Kasumi-1 (cell line): Measurements from ENCODE around the gene LUZP2.
"Not testable (repeated sequence)": the region's sequence is repeated elsewhere in the genome, so short reads cannot be mapped to it uniquely, and the experiment has no call there.

Experiments used
- DNase-seq, 2 experiments: peaks; one replicate each; lab custom pipeline; 2025; lab: John Stamatoyannopoulos, UW

The LUZP2 gene

GRCh38 chr11:24820541-24820940 lies 323.7 kb downstream of the LUZP2 start:
- DNase-seq: no peak

- DNase-seq: no peak
Observed at GRCh38 chr11:24828938-24829605, 332.2 kb downstream of the LUZP2 start.

GRCh38 chr11:24833573-24833972 lies 336.7 kb downstream of the LUZP2 start:
- DNase-seq: peak in 1 of 2 experiments; percentile 11

DNA sequence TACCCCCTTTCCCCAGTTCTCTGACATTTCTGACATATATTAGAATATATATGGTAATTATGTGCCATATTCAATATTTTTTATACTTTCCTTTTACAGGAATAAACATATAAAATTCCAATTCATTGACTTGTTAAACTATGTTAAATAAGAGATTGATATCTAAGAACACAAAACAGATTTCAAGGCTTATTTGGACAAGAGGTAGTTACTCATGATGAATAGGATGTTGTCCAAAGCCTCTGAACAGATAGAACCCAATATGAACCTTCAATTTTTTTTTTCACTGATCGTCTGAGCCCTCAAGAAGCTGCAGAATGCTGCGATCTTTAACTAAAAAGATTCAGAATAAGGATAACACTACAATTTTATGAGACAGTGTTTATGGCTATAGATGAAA lies 340.3 kb downstream of the LUZP2 start:
- DNase-seq: no peak

DNA sequence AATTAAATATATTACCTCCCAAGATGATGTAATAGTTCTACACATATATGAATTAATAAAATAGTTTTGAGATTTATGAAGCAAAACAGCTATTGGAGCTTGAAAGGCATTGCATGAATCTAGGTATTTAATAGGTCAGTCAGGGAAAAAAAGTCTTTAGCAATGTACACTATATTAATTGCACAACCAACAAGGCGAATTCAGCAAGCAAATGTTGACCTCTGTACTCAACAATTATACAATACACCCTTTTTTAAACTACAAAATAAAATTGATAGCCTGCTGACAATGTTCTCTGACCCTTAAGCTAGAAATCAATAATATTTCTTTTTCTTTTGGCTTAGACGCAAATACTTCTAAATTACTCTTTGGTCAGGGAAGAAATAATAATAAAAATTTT lies 345.5 kb downstream of the LUZP2 start:
- DNase-seq: no peak

GRCh38 chr11:24844406-24844805 lies 347.6 kb downstream of the LUZP2 start:
- no peak for DNase-seq

- no peak for DNase-seq
Observed at GRCh38 chr11:24848857-24849256, 352.0 kb downstream of the LUZP2 start.

DNA sequence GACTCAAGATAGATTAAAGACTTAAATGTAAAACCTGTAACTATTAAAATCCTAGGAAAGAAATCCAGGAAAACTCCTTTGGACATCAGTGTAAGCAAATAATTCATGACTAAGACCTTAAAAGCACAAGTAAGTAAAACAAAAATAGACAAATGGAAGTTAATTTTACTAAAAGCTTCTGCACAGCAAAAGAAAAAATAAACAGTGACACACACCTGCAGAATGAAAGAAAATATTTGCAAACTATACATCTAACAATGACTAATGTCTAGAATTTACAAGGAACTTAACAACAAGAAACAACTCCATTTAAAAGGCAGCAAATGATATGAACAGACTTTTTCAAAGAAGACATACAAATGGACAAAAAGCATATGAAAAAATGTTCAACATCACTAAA lies 359.1 kb downstream of the LUZP2 start:
- no peak for DNase-seq

DNA sequence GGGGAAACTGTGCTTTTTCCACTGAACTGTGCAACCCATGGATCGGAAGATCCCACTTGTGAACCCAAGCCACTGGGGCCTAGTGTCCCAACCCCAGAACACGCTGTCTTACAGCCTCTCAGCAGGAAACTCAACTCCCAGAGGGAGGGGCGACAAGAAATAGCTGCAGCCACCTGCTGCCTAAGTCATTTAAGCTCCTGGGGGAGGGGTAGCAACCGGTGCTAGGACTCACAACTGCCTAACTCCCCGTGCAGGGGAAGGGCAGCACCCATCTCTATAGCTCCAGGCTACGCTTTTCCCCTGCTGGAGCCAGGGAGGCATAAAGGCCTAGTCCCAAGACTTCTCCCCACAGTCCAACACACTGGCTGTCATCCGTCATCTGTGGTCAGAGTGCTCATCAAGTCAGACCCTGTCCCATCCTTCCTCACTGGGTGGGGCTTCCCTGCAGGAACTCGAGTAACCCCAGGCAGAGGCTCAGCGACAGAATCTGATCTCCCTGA lies 363.0 kb downstream of the LUZP2 start:
- DNase-seq: no peak

GRCh38 chr11:24861440-24861839 lies 364.6 kb downstream of the LUZP2 start:
- DNase-seq: no peak

GRCh38 chr11:24866743-24867142 lies 369.9 kb downstream of the LUZP2 start:
- no peak for DNase-seq

DNA sequence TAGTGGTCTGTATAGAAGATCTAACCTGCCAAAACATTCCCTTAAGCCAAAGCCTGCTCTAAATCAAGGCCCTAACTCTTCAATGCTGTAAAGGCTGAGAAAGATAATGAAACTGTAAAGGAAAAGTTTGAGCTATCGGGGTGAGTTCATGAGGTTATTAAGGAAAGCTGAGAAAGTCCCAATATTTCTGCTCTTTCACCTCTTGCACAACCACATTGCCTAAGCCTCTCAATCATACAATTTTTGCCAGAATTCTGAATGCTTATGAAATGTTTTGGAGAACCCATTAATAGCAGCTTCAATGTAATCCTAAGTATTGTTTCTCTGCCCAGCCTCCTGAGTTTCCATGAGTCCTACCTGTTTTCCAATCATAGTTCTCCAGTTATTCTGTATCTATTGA lies 373.2 kb downstream of the LUZP2 start:
- no peak for DNase-seq

GRCh38 chr11:24872186-24872585 lies 375.3 kb downstream of the LUZP2 start:
- DNase-seq: no peak

DNA sequence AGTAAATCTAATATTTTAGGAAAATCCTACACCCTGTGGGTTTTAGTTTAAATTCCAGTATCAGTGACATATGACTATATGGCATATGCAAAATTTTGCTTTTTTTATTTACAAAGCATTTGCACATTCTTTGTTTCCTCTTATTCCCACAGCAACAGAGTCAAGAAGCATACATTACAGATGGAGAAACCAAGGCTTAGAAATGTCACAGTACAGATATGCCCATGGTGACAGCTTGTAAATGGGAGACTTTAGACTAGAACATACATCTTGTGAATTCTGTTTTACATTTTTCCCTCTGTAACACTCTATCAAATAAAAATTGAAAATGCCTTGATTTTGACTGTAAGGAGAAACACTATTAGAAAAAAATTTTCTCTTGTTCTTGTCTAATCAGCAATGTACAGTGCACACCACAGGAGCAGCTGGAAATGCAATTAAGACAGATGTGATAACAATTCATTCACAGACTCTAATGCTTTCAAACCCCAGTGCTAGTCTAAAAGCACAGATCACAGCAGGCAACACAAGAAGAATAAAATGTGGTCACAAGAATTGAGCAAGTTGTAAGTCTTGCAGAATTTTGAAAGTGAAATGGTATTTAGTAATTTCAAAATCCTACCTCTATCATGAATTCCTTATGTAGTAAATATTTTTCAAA lies 375.9 kb downstream of the LUZP2 start:
- no peak for DNase-seq

DNA sequence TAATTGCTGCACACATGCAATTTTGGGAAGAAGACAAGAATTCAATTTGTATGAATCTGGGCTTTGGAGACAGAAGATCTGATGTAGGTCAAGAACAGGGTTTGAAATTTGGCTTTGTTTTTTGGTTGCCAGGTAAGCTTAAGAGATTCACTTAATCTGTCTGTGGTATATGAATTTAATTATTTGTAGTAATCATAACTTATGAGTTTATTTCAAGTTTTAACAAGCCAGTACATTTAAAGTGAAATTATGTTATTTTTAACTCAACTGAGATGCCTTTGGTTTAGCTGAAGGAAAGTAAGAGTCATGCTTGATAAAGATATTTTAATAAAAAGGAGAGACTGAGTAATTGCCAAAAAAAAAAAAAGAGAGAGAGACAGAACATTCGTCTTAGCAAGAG lies 384.1 kb downstream of the LUZP2 start:
- no peak for DNase-seq

DNA sequence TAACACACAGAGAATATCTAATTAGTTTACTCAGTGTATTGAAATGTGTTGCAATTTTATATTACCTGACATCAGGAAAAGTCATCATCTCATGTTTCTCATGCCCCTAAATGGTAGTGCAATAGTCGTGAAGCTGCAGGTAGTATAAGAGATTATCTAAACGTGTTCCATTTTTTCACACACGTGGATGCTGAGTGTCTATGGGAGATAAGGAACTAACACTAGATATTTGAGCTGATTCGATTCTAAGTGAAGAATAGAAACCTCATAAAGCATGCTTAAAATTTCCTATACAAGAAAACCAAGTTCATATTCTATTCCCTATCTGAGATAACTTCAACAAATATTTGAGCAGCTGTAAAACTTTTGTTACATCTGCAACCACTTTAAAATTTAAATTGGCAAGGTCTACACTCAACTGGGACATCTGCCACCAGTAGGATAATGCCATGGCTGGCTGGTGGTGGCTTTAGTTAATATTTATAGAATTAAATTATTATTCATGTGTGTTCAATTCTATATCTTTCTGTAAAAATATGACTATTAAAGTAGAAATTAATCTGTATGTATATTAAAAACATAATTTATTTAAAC lies 388.8 kb downstream of the LUZP2 start:
- DNase-seq: no peak

DNA sequence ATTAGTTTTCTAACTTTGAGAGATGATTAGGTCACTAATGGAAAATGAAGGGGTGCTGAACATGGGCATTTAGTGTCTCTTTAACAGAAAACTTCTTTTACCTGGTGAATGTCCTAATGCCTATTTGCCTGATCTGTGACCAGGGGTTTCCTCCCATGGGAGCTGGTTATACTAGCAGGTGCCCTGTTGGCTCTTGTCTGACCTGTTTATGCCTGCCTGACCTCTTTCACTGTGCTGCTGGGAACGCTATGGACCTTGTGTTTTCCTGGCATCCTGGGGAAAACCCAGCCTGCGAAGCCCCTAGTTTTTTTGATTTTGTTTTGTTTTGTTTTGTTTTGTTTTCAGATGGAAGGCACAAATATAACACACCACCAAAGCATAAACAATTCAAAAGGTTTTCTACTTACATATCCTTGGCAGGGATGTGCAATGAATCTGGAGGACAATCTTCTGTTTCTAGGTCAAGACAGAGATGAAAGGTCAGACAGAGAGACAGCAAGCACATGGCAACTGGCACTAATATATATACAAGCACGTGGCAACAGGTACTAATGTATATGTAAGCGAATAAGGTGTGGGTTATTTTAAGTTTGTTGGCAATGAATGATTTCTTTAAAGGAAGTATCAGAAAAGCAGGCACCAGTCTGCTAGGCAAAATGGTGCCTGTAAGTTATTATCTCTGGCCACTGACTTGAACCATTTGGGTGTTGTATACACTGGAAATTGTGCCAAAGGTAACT lies 390.2 kb downstream of the LUZP2 start:
- DNase-seq: no peak

DNA sequence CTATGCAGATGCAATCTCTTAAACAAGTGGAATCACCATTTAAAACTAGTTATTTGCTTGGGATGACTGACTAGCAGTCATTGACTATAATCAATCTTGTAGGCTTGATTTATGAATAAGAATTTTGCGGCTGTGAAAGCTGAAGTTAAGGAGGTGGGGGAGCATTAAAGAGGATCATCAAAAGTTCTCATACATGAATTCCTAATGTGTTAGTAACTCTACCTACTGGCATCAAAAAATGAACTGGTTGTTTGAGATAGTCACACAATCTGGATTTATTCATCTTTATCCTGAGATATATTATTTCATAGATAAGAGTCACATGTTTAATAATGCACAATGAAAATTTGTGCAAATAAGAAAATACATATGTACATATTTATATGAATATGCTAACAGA lies 393.6 kb downstream of the LUZP2 start:
- DNase-seq: no peak

- DNase-seq: not testable (repeated sequence)
Observed at GRCh38 chr11:24891845-24892492, 395.1 kb downstream of the LUZP2 start.

DNA sequence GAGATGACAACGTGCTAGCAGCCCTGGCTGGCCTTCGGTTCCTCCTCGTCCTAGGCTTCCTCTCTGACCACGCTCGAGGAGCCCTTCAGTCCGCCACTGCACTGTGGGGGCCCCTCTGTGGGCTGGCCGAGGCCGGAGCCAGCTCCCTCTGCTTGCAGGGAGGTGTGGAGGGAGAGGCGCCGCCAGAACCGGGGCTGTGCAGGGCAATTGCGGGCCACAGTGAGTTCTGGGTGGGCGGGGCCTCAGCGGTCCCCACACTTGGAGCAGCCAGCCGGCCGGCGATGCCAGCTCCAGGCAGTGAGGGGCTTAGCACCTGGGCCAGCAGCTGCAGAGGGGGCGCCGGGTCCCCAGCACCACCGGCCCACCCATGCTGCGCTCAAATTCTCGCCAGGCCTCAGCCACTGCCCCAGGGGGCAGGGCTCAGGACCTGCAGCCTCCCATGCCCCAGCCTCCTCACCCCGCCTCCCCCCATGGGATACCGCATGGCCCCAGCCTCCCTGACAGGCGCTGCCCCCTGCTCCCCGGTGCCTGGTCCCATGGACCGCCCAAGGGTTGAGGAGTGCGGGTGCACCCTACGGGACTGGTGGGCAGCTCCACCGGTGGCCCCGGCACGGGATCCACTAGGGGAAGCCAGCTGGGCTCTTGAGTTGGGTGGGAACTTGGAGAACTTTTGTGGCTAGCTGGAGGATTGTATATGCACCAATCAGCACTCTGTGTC lies 399.4 kb downstream of the LUZP2 start:
- DNase-seq: no peak

GRCh38 chr11:24900514-24900913 lies 403.7 kb downstream of the LUZP2 start:
- no peak for DNase-seq
